WERI-Rb-1 (cell line): ENCODE results near the gene ST3GAL4.

Source experiments
- DNase-seq: peaks from one replicate; pipeline ENCODE4 v3.0.0-alpha.2; 2020
- H3K27ac ChIP-seq: fragments of 250-450 bp; sonication (Bioruptor Pico); 2 replicates; pipeline ENCODE4 v1.5.1; 2020; ENCODE audit warnings: mild to moderate bottlenecking, moderate library complexity
- H3K27me3 ChIP-seq: fragments of 250-450 bp; sonication (Bioruptor Pico); 2 replicates; pipeline ENCODE4 v1.5.1; 2021; ENCODE audit warnings: mild to moderate bottlenecking, low read depth, moderate library complexity; ENCODE audit not compliant: insufficient read depth, severe bottlenecking
- H3K36me3 ChIP-seq: fragments of 250-450 bp; sonication (Bioruptor Pico); 2 replicates; pipeline ENCODE4 v1.5.1; 2020; ENCODE audit warnings: mild to moderate bottlenecking, moderate library complexity
- H3K4me3 ChIP-seq: 2 replicates; pipeline ENCODE4 v1.5.1; 2011; ENCODE audit warnings: low read depth, mild to moderate bottlenecking, control low read depth, low read length
- H3K9me3 ChIP-seq: fragments of 250-450 bp; sonication (Bioruptor Pico); 2 replicates; pipeline ENCODE4 v1.5.1; 2021; ENCODE audit warnings: mild to moderate bottlenecking, moderate library complexity; ENCODE audit not compliant: severe bottlenecking
- TF ChIP-seq, protein P1 (sequence below): IDR thresholded peaks from 2 replicates; pipeline ENCODE4 v1.5.1; 2011; ENCODE audit warnings: low read depth, mild to moderate bottlenecking, control low read depth, inconsistent platforms, low read length

The ST3GAL4 gene

DNA sequence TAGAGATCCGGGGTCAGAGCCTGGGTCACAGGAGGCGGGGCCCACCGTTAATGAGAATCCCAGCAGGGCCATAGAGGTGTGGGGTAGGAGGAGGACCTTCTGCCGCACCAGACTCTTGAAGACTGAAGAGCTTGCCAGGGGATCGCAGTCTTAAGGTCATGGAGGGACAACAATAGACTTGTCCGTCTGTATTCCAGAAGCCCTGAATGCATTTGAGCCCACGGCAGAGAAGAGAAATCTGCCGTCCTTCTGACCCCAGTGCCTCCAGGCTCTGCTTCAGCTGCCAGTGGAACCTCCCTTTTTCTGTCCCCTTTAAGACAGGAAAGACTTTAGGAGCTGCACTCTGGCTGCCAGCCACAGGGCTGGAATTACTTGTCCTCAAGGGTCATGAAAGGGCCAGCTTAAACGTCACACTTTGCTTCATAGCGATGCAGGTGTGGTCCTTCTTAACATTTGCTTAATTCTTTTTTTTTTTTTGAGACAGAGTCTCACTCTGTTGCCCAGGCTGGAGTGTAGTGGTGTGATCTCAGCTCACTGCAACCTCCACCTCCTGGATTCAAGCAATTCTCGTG is 15.5 kb upstream of the ST3GAL4 start:
- TF ChIP-seq, protein P1, sequence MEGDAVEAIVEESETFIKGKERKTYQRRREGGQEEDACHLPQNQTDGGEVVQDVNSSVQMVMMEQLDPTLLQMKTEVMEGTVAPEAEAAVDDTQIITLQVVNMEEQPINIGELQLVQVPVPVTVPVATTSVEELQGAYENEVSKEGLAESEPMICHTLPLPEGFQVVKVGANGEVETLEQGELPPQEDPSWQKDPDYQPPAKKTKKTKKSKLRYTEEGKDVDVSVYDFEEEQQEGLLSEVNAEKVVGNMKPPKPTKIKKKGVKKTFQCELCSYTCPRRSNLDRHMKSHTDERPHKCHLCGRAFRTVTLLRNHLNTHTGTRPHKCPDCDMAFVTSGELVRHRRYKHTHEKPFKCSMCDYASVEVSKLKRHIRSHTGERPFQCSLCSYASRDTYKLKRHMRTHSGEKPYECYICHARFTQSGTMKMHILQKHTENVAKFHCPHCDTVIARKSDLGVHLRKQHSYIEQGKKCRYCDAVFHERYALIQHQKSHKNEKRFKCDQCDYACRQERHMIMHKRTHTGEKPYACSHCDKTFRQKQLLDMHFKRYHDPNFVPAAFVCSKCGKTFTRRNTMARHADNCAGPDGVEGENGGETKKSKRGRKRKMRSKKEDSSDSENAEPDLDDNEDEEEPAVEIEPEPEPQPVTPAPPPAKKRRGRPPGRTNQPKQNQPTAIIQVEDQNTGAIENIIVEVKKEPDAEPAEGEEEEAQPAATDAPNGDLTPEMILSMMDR, result no peak
- no peak for DNase-seq
- Histone ChIP-seq H3K36me3 (no peaks in the 10 kb centered on the region; the same call in none of the 2 replicates), H3K4me3 (no peak overlapping the region), H3K9me3 (no peaks in the 10 kb centered on the region), H3K27me3 (no peaks in the 10 kb centered on the region), H3K27ac (no peak overlapping the region)

DNA sequence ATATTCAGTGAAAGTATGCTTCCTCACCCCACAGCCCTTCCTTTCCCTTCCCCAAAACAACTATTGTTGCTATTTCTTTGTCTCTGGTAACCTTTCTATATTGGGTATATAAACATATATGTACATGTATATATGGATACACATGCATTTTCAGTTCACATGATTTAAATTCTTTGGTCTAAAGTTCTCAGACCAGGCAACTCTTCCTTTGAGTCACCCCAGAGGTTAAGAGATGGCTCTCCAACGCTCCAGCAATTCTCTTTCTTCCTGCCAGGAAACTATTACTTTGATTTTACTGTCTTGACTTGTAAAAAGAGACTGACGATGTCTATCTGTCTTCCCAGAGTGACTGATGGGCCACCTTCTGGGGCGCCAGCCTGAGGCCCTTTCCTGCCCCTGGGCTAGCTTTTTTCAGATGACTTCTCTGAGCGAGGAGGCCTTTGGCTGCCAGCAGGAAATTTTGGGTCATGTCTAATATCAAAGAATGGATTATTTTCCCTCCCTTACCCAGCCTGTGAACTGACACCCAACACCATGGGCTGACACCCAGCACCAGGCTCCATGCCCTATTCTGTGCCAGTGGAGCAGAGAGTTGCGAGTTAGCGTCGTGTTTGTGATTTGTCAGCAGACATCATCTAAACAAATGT is 14.4 kb upstream of the ST3GAL4 start:
- Histone ChIP-seq H3K36me3 (no peaks in the 10 kb centered on the region; the same call in none of the 2 replicates), H3K27me3 (no peaks in the 10 kb centered on the region), H3K9me3 (no peaks in the 10 kb centered on the region), H3K4me3 (no peak overlapping the region), H3K27ac (no peak overlapping the region)
- no peak for DNase-seq
- TF ChIP-seq, protein P1, result no peak

DNA sequence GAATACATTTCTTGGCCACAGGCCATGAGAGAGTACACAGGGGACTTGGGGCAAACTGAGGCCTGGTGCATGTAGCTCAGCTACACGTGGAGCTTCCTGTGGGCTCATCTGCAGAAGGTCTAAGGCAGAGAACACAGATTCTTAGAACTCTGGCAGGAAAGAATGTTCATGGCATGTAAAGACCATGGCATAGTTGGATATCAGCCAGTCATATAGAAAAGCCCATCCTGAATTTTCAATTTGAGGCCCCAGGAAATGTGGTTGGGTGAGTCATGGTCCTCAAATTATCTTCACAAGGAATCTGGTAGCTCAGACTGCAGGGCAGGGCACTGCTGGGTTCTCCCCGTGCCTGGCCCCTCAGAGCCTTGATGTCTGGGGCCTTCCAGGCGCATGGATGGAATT is 13.7 kb upstream of the ST3GAL4 start:
- no peaks in the 10 kb centered on the region for H3K9me3 ChIP-seq
- H3K27ac ChIP-seq, result no peak overlapping the region
- H3K27me3 ChIP-seq, result no peaks in the 10 kb centered on the region
- TF ChIP-seq, protein P1, result no peak
- no peak for DNase-seq
- no peaks in the 10 kb centered on the region; the same call in none of the 2 replicates for H3K36me3 ChIP-seq
- H3K4me3 ChIP-seq, result no peak overlapping the region

DNA sequence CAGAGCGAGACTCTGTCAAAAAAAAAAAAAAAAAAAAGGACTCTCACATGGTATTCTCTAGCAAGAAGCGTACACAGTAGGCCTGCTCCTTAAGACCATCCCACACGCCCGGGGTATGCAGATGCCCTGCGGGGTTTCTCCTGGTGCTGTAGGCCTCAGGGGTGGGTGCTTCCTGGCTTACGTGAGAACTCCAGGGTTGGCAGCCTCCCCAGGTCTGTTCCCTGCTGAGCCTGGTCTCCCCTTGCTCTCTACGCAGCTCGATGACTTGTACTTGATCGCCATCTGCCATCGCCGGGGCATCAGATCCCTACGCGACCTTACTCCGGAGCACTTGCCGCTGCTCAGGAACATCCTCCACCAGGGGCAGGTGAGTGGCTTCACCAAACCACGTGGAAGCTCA is 12.4 kb upstream of the ST3GAL4 start:
- H3K9me3 ChIP-seq, result no peaks in the 10 kb centered on the region
- no peaks in the 10 kb centered on the region; the same call in none of the 2 replicates for H3K36me3 ChIP-seq
- DNase-seq, result no peak
- H3K4me3 ChIP-seq, result no peak overlapping the region
- no peaks in the 10 kb centered on the region for H3K27me3 ChIP-seq
- TF ChIP-seq, protein P1, result no peak
- no peak overlapping the region for H3K27ac ChIP-seq

DNA sequence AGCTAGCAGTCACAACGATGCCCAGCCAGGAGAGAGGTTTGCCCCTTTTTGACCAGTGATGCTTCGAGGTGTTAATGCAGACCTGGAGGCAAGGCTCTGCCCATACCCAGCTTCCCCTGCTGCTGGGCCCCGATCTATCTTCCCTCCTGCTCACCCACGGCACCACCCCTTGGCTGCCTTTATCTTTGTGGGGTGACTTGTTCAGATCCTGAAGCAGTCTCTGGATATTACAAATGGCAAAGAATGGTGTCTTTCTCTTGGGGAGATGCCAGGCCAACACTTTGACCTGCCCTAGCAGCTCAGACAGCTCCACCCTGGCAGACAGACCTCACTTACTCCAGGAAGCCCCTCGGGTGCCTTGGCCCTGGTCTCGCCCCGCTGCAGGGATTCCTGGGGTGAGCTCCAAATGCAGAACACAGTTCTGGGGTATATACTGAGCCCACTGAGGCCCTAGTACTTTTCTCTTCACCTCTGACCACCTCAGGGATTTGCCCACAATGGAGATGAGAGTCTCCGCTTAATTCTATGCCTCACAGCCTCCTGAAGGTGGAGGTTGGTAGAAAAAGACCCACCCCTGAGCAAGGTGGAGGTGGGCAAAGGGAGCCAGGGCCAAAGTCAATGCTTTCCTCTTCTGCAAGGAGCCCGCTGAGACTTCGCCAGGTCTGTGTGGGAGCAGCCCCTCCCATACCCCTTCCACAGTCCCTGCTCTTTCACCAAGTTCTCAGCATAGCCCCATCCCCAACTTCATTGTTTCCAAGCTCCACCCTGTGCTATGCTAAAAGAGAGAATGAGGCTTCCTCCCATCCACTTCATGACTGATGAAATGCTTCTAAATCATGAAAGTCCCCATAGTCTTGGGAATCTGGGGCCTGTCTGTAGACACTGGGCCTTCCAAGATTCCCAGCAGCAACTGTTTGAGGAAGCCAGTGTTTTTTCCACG is 11.1 kb upstream of the ST3GAL4 start:
- H3K9me3 ChIP-seq, result no peaks in the 10 kb centered on the region
- H3K27me3 ChIP-seq, result no peaks in the 10 kb centered on the region
- H3K4me3 ChIP-seq, result no peak overlapping the region
- no peak for DNase-seq
- H3K36me3 ChIP-seq, result no peaks in the 10 kb centered on the region; the same call in none of the 2 replicates
- TF ChIP-seq, protein P1, result no peak
- H3K27ac ChIP-seq, result no peak overlapping the region
